Globus pallidus (tissue), 1 donor: ENCODE measurements around the gene FGF16.
"Not testable (repeated sequence)": the region's sequence is repeated elsewhere in the genome, so short reads cannot be mapped to it uniquely, and the experiment has no call there.

ENCODE experiments used
- DNase-seq: peaks from one replicate; pipeline ENCODE4 v3.0.0-alpha.2; 2015; ENCODE audit warnings: low spot score

FGF16 gene

GRCh38 chrX:77447653-77448569 lies 722 bp downstream of the FGF16 start:
- no peak for DNase-seq

GRCh38 chrX:77450415-77450814 lies 3.2 kb downstream of the FGF16 start:
- DNase-seq: no peak

GRCh38 chrX:77450996-77451395 lies 3.8 kb downstream of the FGF16 start:
- DNase-seq: no peak

- no peak for DNase-seq
Measured at GRCh38 chrX:77453190-77453589, 6.0 kb downstream of the FGF16 start.

- DNase-seq: no peak
Measured at GRCh38 chrX:77455437-77455836, 8.2 kb downstream of the FGF16 start.

- DNase-seq: no peak
Measured at GRCh38 chrX:77484045-77484444, 36.9 kb downstream of the FGF16 start.

- DNase-seq: no peak
Measured at GRCh38 chrX:77493677-77494553, 46.7 kb downstream of the FGF16 start.

- not testable (repeated sequence) for DNase-seq
Measured at GRCh38 chrX:77500164-77500563, 53.0 kb downstream of the FGF16 start.

GRCh38 chrX:77502951-77503525 lies 55.8 kb downstream of the FGF16 start:
- DNase-seq: no peak

- DNase-seq: no peak
Measured at GRCh38 chrX:77505227-77505626, 58.0 kb downstream of the FGF16 start.
